ENCODE measurements around the gene BAHD1.

The BAHD1 gene

DNA sequence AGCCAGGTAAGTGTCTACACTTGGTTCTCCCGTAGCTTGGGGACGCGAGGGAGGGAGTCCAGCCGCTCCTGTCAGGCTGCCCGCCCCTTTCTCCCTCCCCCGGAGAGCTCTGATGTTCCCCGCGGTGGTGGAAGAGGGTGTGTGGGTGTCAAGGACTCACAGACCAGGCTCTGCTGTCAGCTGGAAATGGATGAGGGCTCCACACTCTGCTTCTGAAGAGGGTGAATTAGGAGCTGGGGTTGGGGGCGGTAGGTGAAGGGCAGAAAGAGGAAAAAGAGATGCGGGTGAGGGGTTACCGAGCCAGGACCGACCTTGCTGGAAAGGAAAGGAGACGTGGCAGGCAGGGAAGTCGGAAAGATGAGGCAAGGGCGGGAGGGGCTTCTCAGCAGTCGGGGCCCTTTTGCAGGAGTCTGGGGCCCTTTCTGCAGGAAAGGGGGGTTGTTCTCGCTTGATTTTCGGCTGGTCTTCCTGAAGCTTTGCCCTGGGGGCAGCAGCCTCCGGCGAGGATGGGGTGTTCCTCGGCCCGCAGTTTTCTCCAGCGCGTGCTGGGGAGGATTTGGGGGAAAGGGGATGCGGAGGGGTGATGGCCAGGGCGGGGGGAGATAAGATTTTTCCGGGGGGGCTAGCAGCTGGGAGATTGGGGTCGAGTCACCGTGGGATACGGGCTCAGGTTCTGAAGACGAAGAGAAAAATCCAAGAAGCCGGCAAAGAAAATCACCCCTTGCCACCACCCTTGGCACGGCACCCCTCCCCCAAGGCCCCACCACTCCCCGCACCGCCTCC, 602 bp upstream of the BAHD1 start:
- TF ChIP-seq, protein P1, sequence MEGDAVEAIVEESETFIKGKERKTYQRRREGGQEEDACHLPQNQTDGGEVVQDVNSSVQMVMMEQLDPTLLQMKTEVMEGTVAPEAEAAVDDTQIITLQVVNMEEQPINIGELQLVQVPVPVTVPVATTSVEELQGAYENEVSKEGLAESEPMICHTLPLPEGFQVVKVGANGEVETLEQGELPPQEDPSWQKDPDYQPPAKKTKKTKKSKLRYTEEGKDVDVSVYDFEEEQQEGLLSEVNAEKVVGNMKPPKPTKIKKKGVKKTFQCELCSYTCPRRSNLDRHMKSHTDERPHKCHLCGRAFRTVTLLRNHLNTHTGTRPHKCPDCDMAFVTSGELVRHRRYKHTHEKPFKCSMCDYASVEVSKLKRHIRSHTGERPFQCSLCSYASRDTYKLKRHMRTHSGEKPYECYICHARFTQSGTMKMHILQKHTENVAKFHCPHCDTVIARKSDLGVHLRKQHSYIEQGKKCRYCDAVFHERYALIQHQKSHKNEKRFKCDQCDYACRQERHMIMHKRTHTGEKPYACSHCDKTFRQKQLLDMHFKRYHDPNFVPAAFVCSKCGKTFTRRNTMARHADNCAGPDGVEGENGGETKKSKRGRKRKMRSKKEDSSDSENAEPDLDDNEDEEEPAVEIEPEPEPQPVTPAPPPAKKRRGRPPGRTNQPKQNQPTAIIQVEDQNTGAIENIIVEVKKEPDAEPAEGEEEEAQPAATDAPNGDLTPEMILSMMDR (IDR thresholded peaks at IDR 0.05) = no peak

DNA sequence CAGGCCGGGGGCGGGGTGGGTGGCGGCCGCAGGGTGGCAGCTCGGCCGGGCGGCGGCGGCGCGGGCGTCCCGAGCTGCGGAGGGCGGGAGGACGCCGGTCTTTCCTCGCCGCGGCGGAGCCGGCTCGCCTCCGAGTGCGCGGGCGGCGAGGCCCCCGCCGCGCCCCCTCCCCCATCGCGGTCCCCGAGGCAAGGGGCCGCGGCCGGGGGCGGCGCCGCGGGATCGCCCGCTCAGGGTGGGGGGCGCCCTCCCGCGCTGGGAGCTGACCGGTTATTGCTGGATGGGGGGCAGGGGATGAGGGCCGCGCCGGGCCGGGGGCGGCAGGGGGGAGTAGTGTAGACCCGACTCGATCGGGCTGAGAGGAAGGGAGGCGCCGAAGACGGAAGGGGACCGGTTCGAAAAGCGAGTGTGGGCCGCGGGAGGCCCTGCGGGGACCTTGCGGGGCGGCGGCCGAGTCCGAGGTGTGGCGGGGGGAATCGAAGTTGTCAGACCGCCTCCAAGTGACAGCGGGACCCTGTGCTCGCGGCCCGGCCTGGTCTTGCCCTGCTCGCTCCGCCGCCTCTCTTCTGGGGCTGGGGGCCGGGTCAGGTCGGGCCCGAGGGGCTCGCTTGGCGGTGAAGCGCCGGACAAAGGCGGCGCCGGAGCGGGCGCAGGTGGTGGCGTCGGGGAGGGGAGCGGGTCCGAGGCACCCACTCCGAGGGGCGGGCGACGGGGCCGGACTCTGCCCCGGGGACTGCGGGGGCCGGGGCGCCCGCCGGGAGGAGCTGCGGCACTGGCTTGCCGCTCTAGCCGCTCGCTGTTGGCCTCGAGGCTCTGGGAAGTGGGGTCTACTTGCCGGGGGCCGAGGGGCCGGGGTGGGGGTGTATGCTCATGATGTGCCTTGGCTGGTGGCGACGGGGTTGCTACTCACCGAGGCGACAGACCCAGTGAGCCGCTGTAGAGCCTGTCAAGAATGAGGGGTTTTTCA, 1.1 kb downstream of the BAHD1 start:
- Mint-ChIP-seq H3K27me3 (ENCODE audit: low read depth, poor library complexity) (peaks cover 16% of the 10 kb centered on the region), H3K27ac (no peak overlapping the region), H3K4me3 (peak overlapping the region; percentile 91), H3K9me3 (no peaks in the 10 kb centered on the region), H3K4me1 (peaks cover 78% of the 10 kb centered on the region), H3K36me3 (ENCODE audit: low read depth) (no peaks in the 10 kb centered on the region)
- DNase-seq = peak; percentile 65
- TF ChIP-seq, protein P1 (IDR thresholded peaks at IDR 0.05) = no peak

More for the DNA sequence above, 602 bp upstream of the BAHD1 start:
- Mint-ChIP-seq H3K9me3 (no peaks in the 10 kb centered on the region), H3K27me3 (ENCODE audit: low read depth, poor library complexity) (peaks cover 25% of the 10 kb centered on the region), H3K4me3 (peak overlapping the region; percentile 86), H3K36me3 (ENCODE audit: low read depth) (no peaks in the 10 kb centered on the region), H3K4me1 (peaks cover 78% of the 10 kb centered on the region), H3K27ac (peak overlapping the region; percentile 80)
- peak; percentile 54 for DNase-seq

DNA sequence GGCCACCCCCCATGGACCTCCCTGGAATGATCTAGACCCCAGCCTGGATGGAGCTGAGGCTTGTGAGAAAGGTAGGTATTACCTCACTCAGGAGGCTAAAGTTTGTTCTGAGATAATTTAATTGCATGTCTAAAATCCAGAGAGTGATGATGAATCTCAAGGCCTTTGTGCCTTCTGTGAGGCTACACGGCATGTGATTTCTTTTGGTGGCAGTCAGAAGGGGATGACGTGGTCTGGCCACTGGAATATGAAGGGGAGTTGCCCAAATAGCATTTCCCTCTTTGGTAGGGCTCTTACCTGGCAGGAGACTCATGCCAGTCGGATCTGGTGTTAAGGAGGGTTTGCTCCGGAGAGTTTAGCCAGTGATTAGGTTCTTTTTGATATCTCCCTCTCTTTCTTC, 2.5 kb downstream of the BAHD1 start:
- Mint-ChIP-seq H3K4me3 (peak overlapping the region; percentile 89), H3K27me3 (ENCODE audit: low read depth, poor library complexity) (peaks cover 6% of the 10 kb centered on the region)
- TF ChIP-seq, protein P1 (IDR thresholded peaks at IDR 0.05) = no peak

DNA sequence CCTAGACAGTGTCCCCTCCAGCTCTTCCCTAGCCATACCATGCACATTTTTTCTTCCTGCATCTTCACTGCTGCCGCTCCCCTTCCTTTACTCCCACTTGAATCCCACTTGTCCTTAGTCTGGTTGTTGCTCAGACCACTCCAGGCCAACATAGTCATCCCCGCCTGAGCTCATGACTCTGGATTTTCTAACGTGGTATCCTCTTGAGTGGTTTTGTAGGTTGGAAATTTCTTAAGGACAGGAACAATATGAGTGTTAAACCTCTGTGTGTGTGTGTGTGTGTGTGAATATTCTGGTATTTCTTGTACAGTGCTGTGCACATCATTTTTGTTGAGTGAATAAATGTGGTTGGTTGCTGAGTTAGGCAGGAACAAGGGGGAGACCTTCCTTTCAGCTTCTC, 3.1 kb downstream of the BAHD1 start:
- H3K9me3 Mint-ChIP-seq = no peaks in the 10 kb centered on the region
- no peak for DNase-seq
- TF ChIP-seq, protein P1 (IDR thresholded peaks at IDR 0.05) = no peak
- H3K4me3 Mint-ChIP-seq = peak overlapping the region; percentile 89
- no peaks in the 10 kb centered on the region for H3K36me3 Mint-ChIP-seq (ENCODE audit: low read depth)
- peaks cover 60% of the 10 kb centered on the region for H3K4me1 Mint-ChIP-seq
- peaks cover 6% of the 10 kb centered on the region for H3K27me3 Mint-ChIP-seq (ENCODE audit: low read depth, poor library complexity)
- H3K27ac Mint-ChIP-seq = no peak overlapping the region

More for the DNA sequence above, 2.5 kb downstream of the BAHD1 start:
- no peaks in the 10 kb centered on the region for H3K36me3 Mint-ChIP-seq (ENCODE audit: low read depth)
- no peak for DNase-seq
- no peaks in the 10 kb centered on the region for H3K9me3 Mint-ChIP-seq
- H3K27ac Mint-ChIP-seq = no peak overlapping the region
- H3K4me1 Mint-ChIP-seq = peaks cover 66% of the 10 kb centered on the region

DNA sequence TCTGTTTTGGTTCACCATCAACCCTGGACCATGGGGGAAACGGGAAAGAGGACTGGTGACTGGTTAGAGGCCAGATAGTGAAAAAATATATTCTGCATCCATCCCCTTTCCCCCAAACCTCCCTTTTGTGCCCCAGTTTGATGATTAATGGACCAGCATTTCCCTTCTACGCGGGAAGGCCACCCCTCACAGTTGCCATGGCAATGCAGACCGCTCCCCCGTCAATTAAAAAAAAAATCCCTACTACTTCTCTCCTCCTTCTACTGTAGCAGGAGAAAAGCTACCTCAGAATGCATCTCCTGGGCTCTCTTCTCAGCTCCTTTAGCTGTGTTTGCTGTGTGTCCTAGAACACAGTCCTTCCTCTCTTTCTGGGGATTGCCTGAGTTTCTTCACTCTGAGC, 4.0 kb downstream of the BAHD1 start:
- DNase-seq = no peak
- Mint-ChIP-seq H3K4me1 (peaks cover 57% of the 10 kb centered on the region), H3K9me3 (no peaks in the 10 kb centered on the region), H3K27me3 (ENCODE audit: low read depth, poor library complexity) (peaks cover 3% of the 10 kb centered on the region), H3K36me3 (ENCODE audit: low read depth) (peaks cover 4% of the 10 kb centered on the region), H3K4me3 (peak overlapping the region; percentile 56), H3K27ac (no peak overlapping the region)
- TF ChIP-seq, protein P1 (IDR thresholded peaks at IDR 0.05) = no peak
